ENCODE data around the gene TTC27. TPM values are rescaled to one million over a fixed set of nuclear protein-coding genes. Genes with fewer than 3 reads are reported as not detected.
A peak's percentile ranks its signal among the peaks of the same experiment; 100 is the strongest.

Gene TTC27
- total and polyA plus RNA-seq, 8 donors: 3.4 to 13.3 (median 9.9) TPM

GRCh38 chr2:32641180-32641579 lies 13.3 kb downstream of the TTC27 start:
- Histone ChIP-seq H3K27me3 (no peaks in the 10 kb centered on the region), H3K36me3 (peaks cover 0 to 27% (median 12%) of the 10 kb centered on the region in 3 donors), H3K9me3 (no peaks in the 10 kb centered on the region), H3K4me1 (no peaks in the 10 kb centered on the region), H3K27ac (no peak overlapping the region), H3K4me3 (no peak overlapping the region)
- no peak for TF ChIP-seq CTCF (IDR thresholded peaks at IDR 0.05)
- FAIRE-seq (no peak), ATAC-seq (no peak), DNase-seq (no peak)
- WGBS, 2 donors: 92 to 93% methylated on average over 5 of the region's 5 CpGs
- intact Hi-C loops (cut with DNase I): no loop called here

GRCh38 chr2:32647180-32647651 lies 19.4 kb downstream of the TTC27 start:
- ATAC-seq: peak in 1 of 4 donors; percentile 38

GRCh38 chr2:32652555-32653209 lies 24.8 kb downstream of the TTC27 start:
- FAIRE-seq (no peak), ATAC-seq (no peak), DNase-seq (no peak)
- intact Hi-C loops (cut with DNase I): no loop called here
- H3K9me3 ChIP-seq: no peaks in the 10 kb centered on the region
- 76 to 79% methylated on average over 7 of the region's 7 CpGs for WGBS, 2 donors
- no peaks in the 10 kb centered on the region for H3K27me3 ChIP-seq
- H3K27ac ChIP-seq: no peak overlapping the region
- peaks cover 0 to 12% (median 0%) of the 10 kb centered on the region in 3 donors for H3K36me3 ChIP-seq
- H3K4me3 ChIP-seq: no peak overlapping the region
- H3K4me1 ChIP-seq: no peaks in the 10 kb centered on the region
- TF ChIP-seq CTCF (IDR thresholded peaks at IDR 0.05): no peak

More at GRCh38 chr2:32647180-32647651, 19.4 kb downstream of the TTC27 start:
- no peaks in the 10 kb centered on the region for H3K4me1 ChIP-seq
- no peak for TF ChIP-seq CTCF (IDR thresholded peaks at IDR 0.05)
- WGBS, 2 donors: 90 to 92% methylated on average over 5 of the region's 5 CpGs
- H3K9me3 ChIP-seq: no peaks in the 10 kb centered on the region
- no peak for FAIRE-seq
- intact Hi-C loops (cut with DNase I): no loop called here
- H3K27me3 ChIP-seq: no peaks in the 10 kb centered on the region
- no peak for DNase-seq
- no peak overlapping the region for H3K4me3 ChIP-seq
- no peak overlapping the region for H3K27ac ChIP-seq
- peaks cover 0 to 23% (median 0%) of the 10 kb centered on the region in 3 donors for H3K36me3 ChIP-seq

GRCh38 chr2:32656069-32656468 lies 28.2 kb downstream of the TTC27 start:
- no peak overlapping the region for H3K27ac ChIP-seq
- no peak for TF ChIP-seq CTCF (IDR thresholded peaks at IDR 0.05)
- H3K4me1 ChIP-seq: no peaks in the 10 kb centered on the region
- intact Hi-C loops (cut with DNase I): no loop called here
- DNase-seq (no peak), FAIRE-seq (no peak), ATAC-seq (peak in 2 of 4 donors; percentile 45 to 59)
- WGBS, 2 donors: 29 to 37% methylated on average over 3 of the region's 3 CpGs
- H3K27me3 ChIP-seq: no peaks in the 10 kb centered on the region
- peaks cover 0 to 1% (median 0%) of the 10 kb centered on the region in 3 donors for H3K36me3 ChIP-seq
- H3K4me3 ChIP-seq: no peak overlapping the region
- H3K9me3 ChIP-seq: no peaks in the 10 kb centered on the region

- 94 to 96% methylated on average over 8 of the region's 8 CpGs for WGBS, 2 donors
- no peaks in the 10 kb centered on the region for H3K4me1 ChIP-seq
- ATAC-seq: no peak
- H3K27me3 ChIP-seq: no peaks in the 10 kb centered on the region
- no peak for FAIRE-seq
- H3K36me3 ChIP-seq: no peaks in the 10 kb centered on the region
- no peaks in the 10 kb centered on the region for H3K9me3 ChIP-seq
- no peak for DNase-seq
- H3K4me3 ChIP-seq: no peak overlapping the region
- intact Hi-C loops (cut with DNase I): no loop called here
- no peak for TF ChIP-seq CTCF (IDR thresholded peaks at IDR 0.05)
- H3K27ac ChIP-seq: no peak overlapping the region
Measured at GRCh38 chr2:32663864-32664263, 36.0 kb downstream of the TTC27 start.

Data from pancreas (tissue), 10 donors.